HUES48 (cell line): ENCODE data around the gene BCLAF1.

ENCODE experiments used
- H3K27ac ChIP-seq: one replicate; pipeline ENCODE4 v1.7.0; 2013; ENCODE audit warnings: low read depth, low read length, inconsistent platforms
- H3K27me3 ChIP-seq: 2 replicates; pipeline ENCODE4 v1.6.1; 2013; ENCODE audit warnings: mild to moderate bottlenecking, low read length; ENCODE audit not compliant: control insufficient read depth, insufficient read depth
- H3K36me3 ChIP-seq: 2 replicates; pipeline ENCODE4 v1.6.1; 2013; ENCODE audit warnings: low read length; ENCODE audit not compliant: control insufficient read depth, insufficient read depth
- H3K4me1 ChIP-seq: 2 replicates; pipeline ENCODE4 v1.6.1; 2013; ENCODE audit warnings: mild to moderate bottlenecking, low read length; ENCODE audit not compliant: control insufficient read depth, insufficient read depth
- H3K4me3 ChIP-seq: 2 replicates; pipeline ENCODE4 v1.5.1; 2013; ENCODE audit warnings: mild to moderate bottlenecking, low read depth, low read length
- H3K9ac ChIP-seq: 2 replicates; pipeline ENCODE4 v1.6.1; 2013; ENCODE audit warnings: mild to moderate bottlenecking, low read depth, low read length, moderate library complexity
- H3K9me3 ChIP-seq: 2 replicates; pipeline ENCODE4 v1.6.1; 2013; ENCODE audit warnings: low read length; ENCODE audit not compliant: control insufficient read depth, insufficient read depth

Gene BCLAF1, protein sequence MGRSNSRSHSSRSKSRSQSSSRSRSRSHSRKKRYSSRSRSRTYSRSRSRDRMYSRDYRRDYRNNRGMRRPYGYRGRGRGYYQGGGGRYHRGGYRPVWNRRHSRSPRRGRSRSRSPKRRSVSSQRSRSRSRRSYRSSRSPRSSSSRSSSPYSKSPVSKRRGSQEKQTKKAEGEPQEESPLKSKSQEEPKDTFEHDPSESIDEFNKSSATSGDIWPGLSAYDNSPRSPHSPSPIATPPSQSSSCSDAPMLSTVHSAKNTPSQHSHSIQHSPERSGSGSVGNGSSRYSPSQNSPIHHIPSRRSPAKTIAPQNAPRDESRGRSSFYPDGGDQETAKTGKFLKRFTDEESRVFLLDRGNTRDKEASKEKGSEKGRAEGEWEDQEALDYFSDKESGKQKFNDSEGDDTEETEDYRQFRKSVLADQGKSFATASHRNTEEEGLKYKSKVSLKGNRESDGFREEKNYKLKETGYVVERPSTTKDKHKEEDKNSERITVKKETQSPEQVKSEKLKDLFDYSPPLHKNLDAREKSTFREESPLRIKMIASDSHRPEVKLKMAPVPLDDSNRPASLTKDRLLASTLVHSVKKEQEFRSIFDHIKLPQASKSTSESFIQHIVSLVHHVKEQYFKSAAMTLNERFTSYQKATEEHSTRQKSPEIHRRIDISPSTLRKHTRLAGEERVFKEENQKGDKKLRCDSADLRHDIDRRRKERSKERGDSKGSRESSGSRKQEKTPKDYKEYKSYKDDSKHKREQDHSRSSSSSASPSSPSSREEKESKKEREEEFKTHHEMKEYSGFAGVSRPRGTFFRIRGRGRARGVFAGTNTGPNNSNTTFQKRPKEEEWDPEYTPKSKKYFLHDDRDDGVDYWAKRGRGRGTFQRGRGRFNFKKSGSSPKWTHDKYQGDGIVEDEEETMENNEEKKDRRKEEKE

DNA sequence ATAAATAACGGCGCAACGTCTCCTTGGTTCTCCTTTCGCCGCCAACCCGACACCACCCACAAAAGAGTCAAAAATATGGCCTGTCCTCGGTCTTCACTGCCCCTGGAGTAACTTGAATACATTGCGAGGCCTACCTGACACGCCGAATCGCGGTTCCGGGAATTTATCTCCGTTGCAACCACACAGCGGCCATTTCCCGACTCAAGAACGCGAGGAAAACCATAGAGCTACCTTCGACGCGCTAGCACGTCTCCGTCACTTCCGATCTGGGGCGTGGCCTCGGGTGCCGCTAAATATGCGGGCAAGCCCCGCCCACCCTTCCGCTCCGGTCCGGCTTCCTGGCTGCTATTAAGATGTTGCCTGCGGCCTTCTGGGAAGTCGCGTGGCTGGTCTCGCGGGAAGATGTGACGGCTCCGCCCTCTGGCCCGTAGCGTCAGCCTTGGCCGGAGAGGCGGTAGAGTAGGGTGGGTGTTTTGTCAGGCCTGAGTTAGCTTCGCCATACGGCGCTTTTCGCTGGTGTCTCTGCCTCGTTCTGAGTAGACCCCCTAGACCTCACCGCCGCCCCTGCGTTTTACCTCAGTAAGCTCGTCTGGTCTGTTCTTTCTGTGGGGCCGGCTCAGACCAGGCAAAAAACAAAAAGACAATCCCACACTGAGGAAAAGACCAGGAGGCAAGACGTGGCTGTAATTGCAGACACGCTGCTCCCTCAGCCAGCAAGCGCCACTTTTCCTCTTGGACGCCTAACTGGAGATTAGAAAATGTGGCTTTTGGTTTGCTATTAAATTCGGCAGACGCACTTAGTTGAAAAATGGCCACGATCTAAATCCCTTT, at the start of gene BCLAF1:
BCLAF1 (minus strand) TSS at position 268 of the 831 bp plus-strand sequence. CDS start 9,980 bp downstream, outside the sequence.
- Histone ChIP-seq H3K4me1 (peaks cover 20% of the 10 kb centered on the region), H3K27ac (peak within 1 kb of the TSS; percentile 100), H3K36me3 (no peaks in the 10 kb centered on the region; the same call in 1 of the 2 replicates)

DNA sequence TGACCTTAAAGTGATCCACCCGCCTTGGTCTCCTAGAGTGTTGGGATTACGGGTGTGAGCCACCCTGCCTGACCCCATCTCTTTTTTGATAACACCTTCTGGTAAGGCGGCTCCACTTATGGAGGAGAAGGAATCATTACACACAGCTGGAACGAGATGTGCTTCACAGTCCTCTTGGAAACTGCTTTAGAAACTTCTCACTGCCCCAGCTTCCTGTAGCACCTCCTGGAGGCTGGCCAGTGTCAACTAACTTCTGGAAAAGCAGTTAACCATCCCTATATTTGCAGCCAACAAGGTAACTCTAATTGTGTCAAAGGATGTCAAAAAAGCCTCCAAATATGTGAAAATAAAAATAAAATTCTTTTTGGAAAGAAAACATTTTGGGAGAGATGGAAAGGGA, 48.8 kb upstream of the BCLAF1 start:
- Histone ChIP-seq H3K4me1 (no peaks in the 10 kb centered on the region; the same call in 1 of the 2 replicates), H3K36me3 (peaks cover 7% of the 10 kb centered on the region), H3K27me3 (no peaks in the 10 kb centered on the region), H3K4me3 (no peak overlapping the region), H3K27ac (no peak overlapping the region), H3K9me3 (no peaks in the 10 kb centered on the region), H3K9ac (no peak overlapping the region)

More for the DNA sequence above, at the start of gene BCLAF1:
- peak within 1 kb of the TSS; percentile 100 for H3K9ac ChIP-seq
- H3K9me3 ChIP-seq: no peaks in the 10 kb centered on the region
- peak within 1 kb of the TSS; percentile 100 for H3K4me3 ChIP-seq
- no peaks in the 10 kb centered on the region for H3K27me3 ChIP-seq

DNA sequence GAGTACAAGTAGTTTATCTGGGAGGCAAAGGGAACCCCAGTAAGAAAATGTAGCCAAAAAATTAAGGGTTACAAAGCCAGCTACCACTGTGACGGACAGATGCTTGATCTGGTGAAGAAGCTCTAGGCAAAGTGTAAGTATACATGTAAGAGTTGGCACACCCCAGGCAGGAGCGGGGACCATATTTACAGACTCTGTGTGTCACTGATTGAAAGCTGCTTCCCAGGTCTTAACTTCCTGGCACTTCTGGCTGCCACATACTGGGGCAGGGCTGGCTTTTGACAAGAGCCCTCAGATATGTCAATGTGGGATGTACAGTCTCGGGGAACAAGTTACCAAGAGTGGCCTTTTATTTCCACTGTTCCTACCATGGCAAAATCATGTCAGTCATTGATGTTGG, 48.0 kb upstream of the BCLAF1 start:
- H3K9ac ChIP-seq: no peak overlapping the region
- peaks cover 7% of the 10 kb centered on the region for H3K36me3 ChIP-seq
- H3K4me1 ChIP-seq: no peaks in the 10 kb centered on the region; the same call in 1 of the 2 replicates
- H3K27me3 ChIP-seq: no peaks in the 10 kb centered on the region
- H3K9me3 ChIP-seq: no peaks in the 10 kb centered on the region
- no peak overlapping the region for H3K27ac ChIP-seq
- H3K4me3 ChIP-seq: no peak overlapping the region

DNA sequence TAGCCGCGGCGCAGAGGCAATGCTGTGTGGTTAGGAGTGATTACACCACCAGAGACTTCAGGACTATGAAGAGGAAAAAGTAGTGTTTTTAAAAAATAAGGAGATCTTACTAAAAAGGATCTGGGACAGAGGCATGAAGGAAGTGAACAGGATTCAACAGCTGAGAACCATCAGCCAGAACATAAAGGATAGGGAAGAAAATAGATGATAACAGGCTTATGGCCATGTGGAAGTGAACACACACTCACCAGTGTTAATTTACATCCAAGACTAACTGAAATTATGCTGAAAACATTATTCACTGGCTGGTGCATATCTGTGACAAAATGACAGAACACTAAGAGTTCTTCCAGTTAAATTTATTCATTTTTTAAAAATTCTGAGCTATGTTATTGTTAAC, 47.5 kb upstream of the BCLAF1 start:
- Histone ChIP-seq H3K9ac (no peak overlapping the region), H3K9me3 (no peaks in the 10 kb centered on the region), H3K27me3 (no peaks in the 10 kb centered on the region), H3K27ac (no peak overlapping the region), H3K36me3 (peaks cover 7% of the 10 kb centered on the region), H3K4me3 (no peak overlapping the region), H3K4me1 (no peaks in the 10 kb centered on the region; the same call in 1 of the 2 replicates)

DNA sequence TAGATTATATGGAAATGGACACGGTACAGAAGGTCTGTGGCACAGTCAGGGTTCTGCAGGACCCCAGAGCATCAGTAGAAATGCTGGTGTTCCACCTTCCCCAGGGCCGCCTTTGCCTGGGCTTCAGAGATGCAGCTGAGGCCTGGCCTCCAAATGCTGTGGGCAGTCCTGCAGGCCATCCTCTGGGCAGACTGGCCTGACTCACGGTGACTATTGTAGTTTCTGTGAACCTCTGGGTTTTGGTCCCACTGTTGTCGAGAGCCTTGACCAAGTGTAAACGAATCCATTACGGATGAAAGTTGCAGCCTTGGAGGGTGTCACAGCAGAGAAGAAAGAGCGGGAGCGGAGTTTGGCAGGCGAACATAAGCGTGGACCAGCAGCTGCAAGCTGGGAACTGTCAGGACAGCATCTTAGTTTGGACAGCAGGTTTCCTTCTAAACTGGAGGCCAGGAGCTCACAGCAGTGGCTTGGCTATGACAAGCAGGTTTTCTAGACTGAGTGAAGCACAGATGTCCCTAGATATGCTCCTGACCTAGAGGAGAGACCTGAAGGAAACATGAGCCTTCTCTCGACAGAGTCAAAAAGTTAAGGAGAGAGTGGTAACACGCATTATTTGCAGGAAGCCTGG, 46.2 kb upstream of the BCLAF1 start:
- Histone ChIP-seq H3K36me3 (no peaks in the 10 kb centered on the region), H3K27ac (no peak overlapping the region), H3K9ac (no peak overlapping the region), H3K9me3 (no peaks in the 10 kb centered on the region), H3K27me3 (no peaks in the 10 kb centered on the region), H3K4me3 (no peak overlapping the region), H3K4me1 (no peaks in the 10 kb centered on the region; the same call in 1 of the 2 replicates)

DNA sequence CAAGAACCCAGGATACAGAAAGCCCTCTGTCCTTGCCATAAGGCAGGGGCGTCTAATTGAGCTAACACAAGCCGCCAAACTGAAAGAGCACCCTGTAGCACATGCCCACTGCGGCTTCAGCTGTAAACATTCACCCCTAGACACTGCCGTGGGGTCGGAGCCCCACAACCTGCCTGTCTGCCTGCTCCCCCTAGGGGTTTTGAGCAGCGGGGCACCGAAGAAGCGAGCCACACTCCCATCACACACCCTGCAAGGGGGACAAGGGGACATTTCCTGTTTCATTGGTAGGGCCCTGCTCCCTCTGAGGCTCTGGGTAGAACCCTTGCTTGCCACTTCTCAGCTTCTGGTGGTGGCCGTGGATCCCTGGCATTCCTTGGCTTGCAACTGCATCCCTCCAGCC, 45.2 kb upstream of the BCLAF1 start:
- Histone ChIP-seq H3K4me3 (no peak overlapping the region), H3K9ac (no peak overlapping the region), H3K27ac (no peak overlapping the region), H3K36me3 (no peaks in the 10 kb centered on the region), H3K27me3 (no peaks in the 10 kb centered on the region), H3K4me1 (no peaks in the 10 kb centered on the region; the same call in 1 of the 2 replicates), H3K9me3 (no peaks in the 10 kb centered on the region)

DNA sequence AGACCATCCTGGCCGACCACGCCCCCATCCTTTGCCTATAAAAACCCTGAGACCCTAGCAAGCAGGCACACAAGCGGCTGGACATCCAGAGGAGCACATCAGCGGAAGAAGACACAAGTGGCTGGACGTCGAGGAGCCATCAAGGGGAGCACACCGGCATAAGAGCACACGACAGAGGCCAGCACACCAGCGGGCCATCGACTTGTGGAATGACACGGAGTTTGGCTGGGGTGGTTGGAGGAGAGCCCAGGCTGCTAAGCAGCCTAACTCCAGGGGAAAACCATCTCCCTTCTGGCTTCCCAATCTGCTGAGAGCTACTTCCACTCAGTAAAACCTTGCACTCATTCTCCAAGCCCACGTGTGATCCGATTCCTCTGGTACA, 44.8 kb upstream of the BCLAF1 start:
- Histone ChIP-seq H3K9me3 (no peaks in the 10 kb centered on the region), H3K27ac (no peak overlapping the region), H3K36me3 (no peaks in the 10 kb centered on the region), H3K9ac (no peak overlapping the region), H3K4me3 (no peak overlapping the region), H3K4me1 (no peaks in the 10 kb centered on the region; the same call in 1 of the 2 replicates), H3K27me3 (no peaks in the 10 kb centered on the region)

DNA sequence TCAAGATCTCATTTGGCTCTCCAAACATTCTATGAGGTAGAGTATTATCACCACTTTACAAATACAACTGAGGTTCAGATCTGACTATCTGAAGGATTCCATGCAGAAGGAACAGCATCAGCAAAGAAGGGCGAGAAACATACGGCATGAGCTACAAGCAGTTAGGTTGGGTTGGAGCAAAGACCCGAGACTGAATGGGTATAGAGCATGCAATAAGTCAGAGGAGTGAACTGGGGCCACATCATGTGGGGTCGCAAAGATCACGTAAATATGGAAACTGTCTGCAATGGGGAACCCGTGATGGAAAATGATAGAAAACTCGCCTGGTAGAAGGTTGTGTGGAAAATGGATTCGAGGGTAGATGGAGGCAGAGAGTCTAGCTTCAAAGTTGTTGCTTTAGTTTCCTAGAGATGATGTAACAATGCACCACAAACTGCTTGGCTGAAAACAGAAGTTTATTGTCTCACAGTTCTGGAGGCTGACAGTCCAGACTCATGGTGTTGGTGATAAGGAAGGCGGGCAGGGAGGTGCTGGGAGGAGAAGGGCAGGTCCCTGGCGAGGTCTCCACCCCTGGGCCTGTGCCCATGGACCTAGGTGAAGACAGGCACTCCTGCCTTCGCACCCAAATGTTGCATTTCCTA, 44.3 kb upstream of the BCLAF1 start:
- H3K4me3 ChIP-seq: no peak overlapping the region
- no peak overlapping the region for H3K9ac ChIP-seq
- no peaks in the 10 kb centered on the region; the same call in 1 of the 2 replicates for H3K4me1 ChIP-seq
- H3K27ac ChIP-seq: no peak overlapping the region
- no peaks in the 10 kb centered on the region for H3K9me3 ChIP-seq
- H3K27me3 ChIP-seq: no peaks in the 10 kb centered on the region
- no peaks in the 10 kb centered on the region for H3K36me3 ChIP-seq

DNA sequence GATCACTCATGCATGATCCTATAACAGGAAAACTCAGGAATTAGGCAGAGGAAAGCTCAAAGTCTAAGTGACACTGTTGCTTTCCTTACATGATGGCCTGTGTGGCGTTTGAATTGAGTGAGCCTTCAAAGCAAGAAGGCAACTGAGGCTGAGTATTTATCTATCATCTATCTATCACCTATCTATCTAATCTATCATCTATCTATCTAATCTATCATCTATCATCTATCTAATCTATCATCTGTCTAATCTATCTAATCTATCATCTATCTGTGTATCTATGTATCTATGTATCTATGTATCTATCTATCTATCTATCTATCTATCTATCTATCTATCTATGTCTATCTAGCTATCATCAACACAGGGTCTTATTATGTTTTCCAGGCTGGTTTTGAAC, 41.8 kb upstream of the BCLAF1 start:
- H3K4me1 ChIP-seq: no peaks in the 10 kb centered on the region; the same call in 1 of the 2 replicates
- no peaks in the 10 kb centered on the region for H3K9me3 ChIP-seq
- H3K9ac ChIP-seq: no peak overlapping the region
- H3K4me3 ChIP-seq: no peak overlapping the region
- no peaks in the 10 kb centered on the region for H3K36me3 ChIP-seq
- H3K27me3 ChIP-seq: no peaks in the 10 kb centered on the region
- no peak overlapping the region for H3K27ac ChIP-seq

DNA sequence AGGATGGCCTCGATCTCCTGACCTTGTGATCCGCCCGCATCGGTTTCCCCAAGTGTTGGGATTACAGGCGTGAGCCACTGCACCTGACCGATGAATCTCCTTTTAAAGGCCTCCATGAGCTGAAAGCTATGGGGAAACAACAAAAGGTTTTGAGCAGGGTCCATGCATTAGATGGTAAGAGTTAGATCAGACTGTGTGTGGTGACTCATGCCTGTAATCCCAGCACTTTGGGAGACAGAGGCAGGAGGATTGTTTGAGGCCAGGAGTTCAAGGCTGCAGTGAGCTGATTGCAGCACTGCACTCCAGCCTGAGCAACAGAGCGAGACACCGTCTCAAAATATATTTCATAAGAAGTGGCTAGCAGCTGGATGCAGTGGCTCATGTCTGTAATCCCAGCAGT, 41.0 kb upstream of the BCLAF1 start:
- H3K4me3 ChIP-seq: no peak overlapping the region
- no peaks in the 10 kb centered on the region for H3K4me1 ChIP-seq
- H3K9me3 ChIP-seq: no peaks in the 10 kb centered on the region
- no peaks in the 10 kb centered on the region for H3K36me3 ChIP-seq
- no peak overlapping the region for H3K9ac ChIP-seq
- no peaks in the 10 kb centered on the region for H3K27me3 ChIP-seq
- H3K27ac ChIP-seq: no peak overlapping the region
